Astrocyte (in vitro differentiated cells and primary cell): ENCODE results near the gene KIF14. TPM values are rescaled to one million over a fixed set of nuclear protein-coding genes. Genes with fewer than 3 reads are reported as not detected.

ENCODE experiments used
- DNase-seq: peaks from one replicate; pipeline ENCODE4 v3.0.0-alpha.2; 2010; ENCODE audit warnings: low read depth
- FAIRE-seq: peaks from 2 replicates; lab custom pipeline; 2011; peaks lifted over from hg19 to GRCh38; lab: Jason Lieb, UNC
- H2AFZ ChIP-seq: 2 replicates; pipeline ENCODE4 v1.6.0; 2012; ENCODE audit warnings: low read depth, low read length, inconsistent platforms
- H3K27ac ChIP-seq: 2 replicates; pipeline ENCODE4 v1.5.1; 2011; ENCODE audit warnings: low read depth, low read length, inconsistent platforms
- H3K27me3 ChIP-seq: 2 replicates; pipeline ENCODE4 v1.6.0; 2011; ENCODE audit warnings: low read length, inconsistent platforms; ENCODE audit not compliant: insufficient read depth
- H3K36me3 ChIP-seq: 2 replicates; pipeline ENCODE4 v1.5.1; 2011; ENCODE audit warnings: low read length, inconsistent platforms; ENCODE audit not compliant: insufficient read depth
- H3K4me1 ChIP-seq: 2 replicates; pipeline ENCODE4 v1.5.1; 2011; ENCODE audit warnings: low read length, inconsistent platforms; ENCODE audit not compliant: insufficient read depth
- H3K4me2 ChIP-seq: 2 replicates; pipeline ENCODE4 v1.6.0; 2012; ENCODE audit warnings: low read length, inconsistent platforms
- H3K4me3 ChIP-seq: 2 replicates; pipeline ENCODE4 v1.5.1; 2011; ENCODE audit warnings: low read depth, mild to moderate bottlenecking, low read length, inconsistent platforms; ENCODE audit not compliant: insufficient read depth
- H3K79me2 ChIP-seq: 2 replicates; pipeline ENCODE4 v1.6.0; 2012; ENCODE audit warnings: mild to moderate bottlenecking, low read length, inconsistent platforms; ENCODE audit not compliant: insufficient read depth
- H3K9ac ChIP-seq: 2 replicates; pipeline ENCODE4 v1.6.0; 2012; ENCODE audit warnings: mild to moderate bottlenecking, low read length, inconsistent platforms
- H3K9me3 ChIP-seq: 2 replicates; pipeline ENCODE4 v1.5.1; 2012; ENCODE audit warnings: low read depth, mild to moderate bottlenecking, low read length, inconsistent platforms; ENCODE audit not compliant: insufficient read depth
- H4K20me1 ChIP-seq: 2 replicates; pipeline ENCODE4 v1.6.0; 2012; ENCODE audit warnings: low read length, inconsistent platforms; ENCODE audit not compliant: insufficient read depth
- H3K27ac Mint-ChIP-seq: one replicate; pipeline ENCODE4 v1.8.0; 2021; ENCODE audit warnings: mild to moderate bottlenecking, mixed read lengths; ENCODE audit not compliant: unreplicated experiment
- H3K27me3 Mint-ChIP-seq: one replicate; pipeline ENCODE4 v1.8.0; 2021; ENCODE audit warnings: low read depth, mixed read lengths; ENCODE audit not compliant: unreplicated experiment
- H3K36me3 Mint-ChIP-seq: one replicate; pipeline ENCODE4 v1.8.0; 2021; ENCODE audit warnings: low read depth, mixed read lengths; ENCODE audit not compliant: unreplicated experiment
- H3K4me1 Mint-ChIP-seq: one replicate; pipeline ENCODE4 v1.8.0; 2021; ENCODE audit warnings: low read depth, mixed read lengths; ENCODE audit not compliant: unreplicated experiment
- H3K4me3 Mint-ChIP-seq: one replicate; pipeline ENCODE4 v1.8.0; 2021; ENCODE audit warnings: mild to moderate bottlenecking, moderate library complexity, mixed read lengths; ENCODE audit not compliant: unreplicated experiment
- H3K9me3 Mint-ChIP-seq: one replicate; pipeline ENCODE4 v1.8.0; 2021; ENCODE audit warnings: mild to moderate bottlenecking, mixed read lengths; ENCODE audit not compliant: unreplicated experiment
- CTCF ChIP-seq: IDR thresholded peaks from 2 replicates; pipeline ENCODE4 v1.5.1; 2011; ENCODE audit warnings: low read depth, mild to moderate bottlenecking, inconsistent platforms, low read length, moderate library complexity; ENCODE audit not compliant: insufficient read depth
- EZH2 ChIP-seq: IDR thresholded peaks from 2 replicates; pipeline ENCODE4 v1.6.1; 2012; ENCODE audit warnings: mild to moderate bottlenecking, low read length, inconsistent platforms; ENCODE audit not compliant: insufficient read depth
- total RNA-seq: library from RNA; stranded (reverse); gene quantifications from 2 replicates; pipeline ENCODE4 v1.2.1, GENCODE V29; 2021

Gene KIF14
- total RNA-seq, 1 donor from 2014 or later: 2.1 TPM

GRCh38 chr1:200652378-200652777, 31.8 kb upstream of the KIF14 start:
- H2AFZ ChIP-seq: no peak overlapping the region
- peaks cover 12% of the 10 kb centered on the region for H3K4me1 Mint-ChIP-seq
- no peak overlapping the region for H3K9ac ChIP-seq
- no peak overlapping the region for H3K27ac Mint-ChIP-seq
- H3K4me3 ChIP-seq: no peak overlapping the region
- no peak for TF ChIP-seq CTCF
- TF ChIP-seq EZH2: no peak
- no peaks in the 10 kb centered on the region for H3K9me3 Mint-ChIP-seq
- H4K20me1 ChIP-seq: no peaks in the 10 kb centered on the region
- no peaks in the 10 kb centered on the region for H3K27me3 ChIP-seq
- H3K4me3 Mint-ChIP-seq: no peak overlapping the region
- no peaks in the 10 kb centered on the region for H3K79me2 ChIP-seq
- H3K4me1 ChIP-seq: no peaks in the 10 kb centered on the region
- no peak overlapping the region for H3K27ac ChIP-seq
- no peaks in the 10 kb centered on the region for H3K27me3 Mint-ChIP-seq
- peaks cover 12% of the 10 kb centered on the region for H3K36me3 Mint-ChIP-seq
- FAIRE-seq (no peak), DNase-seq (no peak)
- H3K4me2 ChIP-seq: no peak overlapping the region
- H3K9me3 ChIP-seq: no peaks in the 10 kb centered on the region
- H3K36me3 ChIP-seq: peaks cover 9% of the 10 kb centered on the region

GRCh38 chr1:200646515-200646914, 26.0 kb upstream of the KIF14 start:
- Mint-ChIP-seq H3K4me1 (peaks cover 2% of the 10 kb centered on the region), H3K4me3 (no peak overlapping the region), H3K36me3 (peaks cover 2% of the 10 kb centered on the region), H3K27ac (no peak overlapping the region), H3K27me3 (no peaks in the 10 kb centered on the region), H3K9me3 (no peaks in the 10 kb centered on the region)
- Histone ChIP-seq H3K27me3 (no peaks in the 10 kb centered on the region), H4K20me1 (no peaks in the 10 kb centered on the region), H2AFZ (no peak overlapping the region), H3K4me2 (no peak overlapping the region), H3K79me2 (no peaks in the 10 kb centered on the region), H3K4me3 (no peak overlapping the region), H3K27ac (no peak overlapping the region), H3K36me3 (peaks cover 5% of the 10 kb centered on the region), H3K9me3 (no peaks in the 10 kb centered on the region), H3K4me1 (no peaks in the 10 kb centered on the region), H3K9ac (no peak overlapping the region)
- TF ChIP-seq EZH2 (no peak), CTCF (no peak)
- no peak for FAIRE-seq
- DNase-seq: no peak

GRCh38 chr1:200644021-200644420, 23.5 kb upstream of the KIF14 start:
- FAIRE-seq: no peak
- H3K27me3 Mint-ChIP-seq: no peaks in the 10 kb centered on the region
- no peak overlapping the region for H3K4me3 Mint-ChIP-seq

More at GRCh38 chr1:200644021-200644420, 23.5 kb upstream of the KIF14 start:
- Mint-ChIP-seq H3K9me3 (no peaks in the 10 kb centered on the region), H3K4me1 (peaks cover 7% of the 10 kb centered on the region), H3K27ac (no peak overlapping the region), H3K36me3 (peaks cover 2% of the 10 kb centered on the region)
- Histone ChIP-seq H3K27ac (no peak overlapping the region), H3K27me3 (no peaks in the 10 kb centered on the region), H3K4me1 (peaks cover 13% of the 10 kb centered on the region), H3K4me2 (no peak overlapping the region), H3K4me3 (no peak overlapping the region), H2AFZ (no peak overlapping the region), H3K36me3 (peaks cover 5% of the 10 kb centered on the region), H3K9me3 (no peaks in the 10 kb centered on the region), H3K79me2 (no peaks in the 10 kb centered on the region), H3K9ac (no peak overlapping the region), H4K20me1 (no peaks in the 10 kb centered on the region)
- TF ChIP-seq EZH2: no peak
- TF ChIP-seq CTCF: no peak
- DNase-seq: no peak
